K562 (cell line): ENCODE results near the gene GPX6. TPM values are rescaled to one million over a fixed set of nuclear protein-coding genes. Genes with fewer than 3 reads are reported as not detected.

Source experiments
- FOXA1 ChIP-seq: fragments of 450-650 bp; IDR thresholded peaks from 2 replicates; pipeline ENCODE4 v1.6.1; 2016; ENCODE audit warnings: mild to moderate bottlenecking, borderline replicate concordance
- GTF2A2 ChIP-seq: IDR thresholded peaks from 2 replicates; pipeline ENCODE4 v1.6.1; 2016; ENCODE audit warnings: mild to moderate bottlenecking, missing genetic modification characterization, missing compliant biosample characterization
- HDAC1 ChIP-seq, 2 experiments: fragments of 450-650 bp; IDR thresholded peaks; 2 replicates each; pipeline ENCODE4 v1.6.1; 2016 to 2017; ENCODE audit warnings: inconsistent platforms in 1 of 2, mild to moderate bottlenecking in 1 of 2, moderate library complexity in 1 of 2
- HIVEP1 ChIP-seq: fragments of 250-450 bp; sonication (Bioruptor Pico); IDR thresholded peaks from 2 replicates; pipeline ENCODE4 v1.4.0; 2020; ENCODE audit warnings: mild to moderate bottlenecking
- MAFK ChIP-seq: IDR thresholded peaks from 2 replicates; pipeline ENCODE4 v1.6.1; 2011; ENCODE audit warnings: low read length, improper control_type of control experiment
- NEUROD1 ChIP-seq: fragments of 150-350 bp; IDR thresholded peaks from 2 replicates; pipeline ENCODE4 v1.6.1; 2014; ENCODE audit warnings: borderline replicate concordance, low read length, low read depth; ENCODE audit not compliant: partially characterized antibody
- NRF1 ChIP-seq, 2 experiments: fragments of 450-650 bp; IDR thresholded peaks in 1 of 2; conservative IDR thresholded peaks in 1 of 2; 2 replicates each; pipeline ENCODE4 v1.6.1; 2014; ENCODE audit warnings: mild to moderate bottlenecking in 2 of 2
- RBM17 ChIP-seq: fragments of 200-400 bp; formaldehyde crosslinking; IDR thresholded peaks from 2 replicates; pipeline ENCODE4 v1.6.1; 2017; ENCODE audit warnings: low read depth, mild to moderate bottlenecking, low read length, borderline replicate concordance
- SMARCA4 ChIP-seq: fragments of 450-650 bp; IDR thresholded peaks from 2 replicates; pipeline ENCODE4 v1.6.1; 2016
- SMARCB1 ChIP-seq: IDR thresholded peaks from 2 replicates; pipeline ENCODE4 v1.6.1; 2011; ENCODE audit warnings: improper control_type of control experiment, low read depth; ENCODE audit not compliant: insufficient read length
- TOE1 ChIP-seq, 2 experiments: fragments of 450-650 bp in 1 of 2; sonication (generic) in 1 of 2; formaldehyde crosslinking in 1 of 2; IDR thresholded peaks; 2 replicates each; pipeline versions ENCODE4 v1.7.1 to v1.8.0; 2016 to 2022; ENCODE audit warnings: borderline replicate concordance in 2 of 2, mild to moderate bottlenecking in 2 of 2, antibody characterized with exemption in 1 of 2, inconsistent platforms in 1 of 2, low read depth in 1 of 2, missing genetic modification reagents in 1 of 2, moderate library complexity in 1 of 2
- ZC3H4 ChIP-seq: sonication (generic); formaldehyde crosslinking; IDR thresholded peaks from 2 replicates; pipeline ENCODE4 v1.9.0; 2021; ENCODE audit warnings: missing genetic modification reagents, borderline replicate concordance
- ZKSCAN8 ChIP-seq: fragments of 200-800 bp; sonication (Bioruptor generic); IDR thresholded peaks from 2 replicates; pipeline ENCODE4 v1.6.1; 2016; ENCODE audit warnings: missing genetic modification characterization, missing compliant biosample characterization
- ZNF175 ChIP-seq: fragments of 200-800 bp; sonication (Bioruptor generic); IDR thresholded peaks from 2 replicates; pipeline ENCODE4 v1.6.1; 2016; ENCODE audit warnings: low read depth, mild to moderate bottlenecking, missing genetic modification characterization, missing compliant biosample characterization
- ZNF695 ChIP-seq: fragments of 450-650 bp; formaldehyde crosslinking; IDR thresholded peaks from 2 replicates; pipeline ENCODE4 v1.4.0; 2020; ENCODE audit warnings: mild to moderate bottlenecking, moderate library complexity
- ZNF76 ChIP-seq: fragments of 250-450 bp; sonication (Bioruptor Pico); IDR thresholded peaks from 2 replicates; pipeline ENCODE4 v1.4.0; 2020; ENCODE audit warnings: mild to moderate bottlenecking, moderate library complexity, borderline replicate concordance
- polyA plus RNA-seq, 8 experiments: library from polyadenylated mRNA; depleted of rRNA in 4 of 8; stranded (reverse) in 5 of 8; unstranded in 3 of 8; fragments of >200 nt; fragmentation: Nextera tagmentation in 2 of 8; fragmentation: Illumina TruSeq in 1 of 8; extraction: Ambion mirVana in 2 of 8; extraction: Trizol in 1 of 8; gene quantifications; 2 replicates each; pipeline versions ENCODE4 v1.2.1 to v1.2.3, GENCODE V29; 2011 to 2014; ENCODE audit warnings: inconsistent platforms in 1 of 8, missing spikeins in 1 of 8
- total RNA-seq, 7 experiments: library from RNA; depleted of rRNA in 6 of 7; stranded (reverse); fragments of >200 nt in 6 of 7; fragmentation: Illumina TruSeq in 2 of 7; extraction: Trizol in 2 of 7; gene quantifications; 2 replicates each; pipeline versions ENCODE4 v1.2.1 to v1.2.3, GENCODE V29; 2011 to 2021; ENCODE audit warnings: low replicate concordance in 1 of 7
- TF ChIP-seq, protein P1 (sequence below): fragments of 250-450 bp; sonication (Bioruptor Pico); IDR thresholded peaks from 2 replicates; pipeline ENCODE4 v1.5.0; 2020; ENCODE audit warnings: mild to moderate bottlenecking
- TF ChIP-seq, protein P2 (sequence below): sonication (generic); formaldehyde crosslinking; IDR thresholded peaks from 2 replicates; pipeline ENCODE4 v1.8.0; 2022; ENCODE audit warnings: missing genetic modification reagents, mild to moderate bottlenecking, borderline replicate concordance
- TF ChIP-seq, protein P3 (sequence below): sonication (generic); formaldehyde crosslinking; IDR thresholded peaks from 2 replicates; pipeline ENCODE4 v1.8.0; 2022; ENCODE audit warnings: mild to moderate bottlenecking, missing genetic modification reagents, borderline replicate concordance
- TF ChIP-seq, protein P4 (sequence below): fragments of 450-650 bp; formaldehyde crosslinking; conservative IDR thresholded peaks from 2 replicates; pipeline ENCODE4 v1.4.0; 2022; ENCODE audit warnings: mild to moderate bottlenecking, missing genetic modification characterization

Gene GPX6
- total and polyA plus RNA-seq, 9 of the 15 experiments (the other 6 are each of a cell fraction or from before 2014, with no cell fraction given) = not detected

DNA sequence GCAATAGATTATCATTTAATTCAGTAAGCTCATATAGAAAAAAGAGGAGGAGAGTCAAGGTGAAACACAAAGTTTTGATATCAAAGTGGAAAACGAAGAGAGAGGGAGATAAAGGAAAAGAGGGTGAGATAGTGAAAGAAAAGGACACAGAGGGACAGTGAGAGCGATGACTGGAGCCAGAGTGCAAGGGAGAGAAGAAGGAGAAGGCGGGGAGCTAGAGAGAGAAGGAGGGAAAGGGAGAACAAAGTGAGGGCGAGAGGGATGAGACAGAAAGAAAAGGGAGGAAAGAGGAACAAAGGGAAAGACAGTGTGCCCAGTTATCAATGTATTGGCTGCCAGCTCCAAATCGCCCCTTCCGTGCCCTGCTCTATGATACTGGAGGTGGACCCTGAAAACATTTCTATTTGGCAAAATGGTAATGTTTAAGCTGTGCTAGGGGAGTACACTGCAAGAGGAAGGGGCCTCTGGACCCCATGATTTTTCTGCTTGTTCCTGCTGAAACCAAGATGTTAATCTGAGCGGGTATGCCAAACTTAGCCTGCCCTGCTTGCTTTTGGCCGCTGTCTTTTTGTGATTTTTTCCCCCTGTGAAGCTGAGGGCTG, 37.9 kb upstream of the GPX6 start (continued):
- TF ChIP-seq, protein P1, sequence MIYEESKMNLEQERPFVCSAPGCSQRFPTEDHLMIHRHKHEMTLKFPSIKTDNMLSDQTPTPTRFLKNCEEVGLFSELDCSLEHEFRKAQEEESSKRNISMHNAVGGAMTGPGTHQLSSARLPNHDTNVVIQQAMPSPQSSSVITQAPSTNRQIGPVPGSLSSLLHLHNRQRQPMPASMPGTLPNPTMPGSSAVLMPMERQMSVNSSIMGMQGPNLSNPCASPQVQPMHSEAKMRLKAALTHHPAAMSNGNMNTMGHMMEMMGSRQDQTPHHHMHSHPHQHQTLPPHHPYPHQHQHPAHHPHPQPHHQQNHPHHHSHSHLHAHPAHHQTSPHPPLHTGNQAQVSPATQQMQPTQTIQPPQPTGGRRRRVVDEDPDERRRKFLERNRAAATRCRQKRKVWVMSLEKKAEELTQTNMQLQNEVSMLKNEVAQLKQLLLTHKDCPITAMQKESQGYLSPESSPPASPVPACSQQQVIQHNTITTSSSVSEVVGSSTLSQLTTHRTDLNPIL = no peak
- no peak for TF ChIP-seq FOXA1
- no peak for TF ChIP-seq SMARCB1
- TF ChIP-seq ZNF175 = no peak
- no peak for TF ChIP-seq ZKSCAN8 (CRISPR knock-in tag)
- TF ChIP-seq, protein P2, sequence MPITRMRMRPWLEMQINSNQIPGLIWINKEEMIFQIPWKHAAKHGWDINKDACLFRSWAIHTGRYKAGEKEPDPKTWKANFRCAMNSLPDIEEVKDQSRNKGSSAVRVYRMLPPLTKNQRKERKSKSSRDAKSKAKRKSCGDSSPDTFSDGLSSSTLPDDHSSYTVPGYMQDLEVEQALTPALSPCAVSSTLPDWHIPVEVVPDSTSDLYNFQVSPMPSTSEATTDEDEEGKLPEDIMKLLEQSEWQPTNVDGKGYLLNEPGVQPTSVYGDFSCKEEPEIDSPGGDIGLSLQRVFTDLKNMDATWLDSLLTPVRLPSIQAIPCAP (CRISPR knock-in tag) = no peak
- TF ChIP-seq, protein P3, sequence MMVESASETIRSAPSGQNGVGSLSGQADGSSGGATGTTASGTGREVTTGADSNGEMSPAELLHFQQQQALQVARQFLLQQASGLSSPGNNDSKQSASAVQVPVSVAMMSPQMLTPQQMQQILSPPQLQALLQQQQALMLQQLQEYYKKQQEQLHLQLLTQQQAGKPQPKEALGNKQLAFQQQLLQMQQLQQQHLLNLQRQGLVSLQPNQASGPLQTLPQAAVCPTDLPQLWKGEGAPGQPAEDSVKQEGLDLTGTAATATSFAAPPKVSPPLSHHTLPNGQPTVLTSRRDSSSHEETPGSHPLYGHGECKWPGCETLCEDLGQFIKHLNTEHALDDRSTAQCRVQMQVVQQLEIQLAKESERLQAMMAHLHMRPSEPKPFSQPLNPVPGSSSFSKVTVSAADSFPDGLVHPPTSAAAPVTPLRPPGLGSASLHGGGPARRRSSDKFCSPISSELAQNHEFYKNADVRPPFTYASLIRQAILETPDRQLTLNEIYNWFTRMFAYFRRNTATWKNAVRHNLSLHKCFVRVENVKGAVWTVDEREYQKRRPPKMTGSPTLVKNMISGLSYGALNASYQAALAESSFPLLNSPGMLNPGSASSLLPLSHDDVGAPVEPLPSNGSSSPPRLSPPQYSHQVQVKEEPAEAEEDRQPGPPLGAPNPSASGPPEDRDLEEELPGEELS = 0 out of 2 replicates have a peak, but pooled peaks have one; percentile 11
- peak; percentile 67 for TF ChIP-seq SMARCA4
- TF ChIP-seq ZC3H4 (CRISPR knock-in tag) = no peak
- TF ChIP-seq ZNF695 (CRISPR knock-in tag) = no peak
- TF ChIP-seq, protein P4, sequence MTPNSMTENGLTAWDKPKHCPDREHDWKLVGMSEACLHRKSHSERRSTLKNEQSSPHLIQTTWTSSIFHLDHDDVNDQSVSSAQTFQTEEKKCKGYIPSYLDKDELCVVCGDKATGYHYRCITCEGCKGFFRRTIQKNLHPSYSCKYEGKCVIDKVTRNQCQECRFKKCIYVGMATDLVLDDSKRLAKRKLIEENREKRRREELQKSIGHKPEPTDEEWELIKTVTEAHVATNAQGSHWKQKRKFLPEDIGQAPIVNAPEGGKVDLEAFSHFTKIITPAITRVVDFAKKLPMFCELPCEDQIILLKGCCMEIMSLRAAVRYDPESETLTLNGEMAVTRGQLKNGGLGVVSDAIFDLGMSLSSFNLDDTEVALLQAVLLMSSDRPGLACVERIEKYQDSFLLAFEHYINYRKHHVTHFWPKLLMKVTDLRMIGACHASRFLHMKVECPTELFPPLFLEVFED (CRISPR knock-in tag) = peak; percentile 92; the same call in 1 of the 2 replicates
- no peak for TF ChIP-seq MAFK
- TF ChIP-seq RBM17 = no peak
- TF ChIP-seq ZNF76 (CRISPR knock-in tag) = no peak
- TF ChIP-seq NRF1 (conservative IDR thresholded peaks at IDR 0.05 in 1 of 2, IDR thresholded peaks at IDR 0.05 in 1 of 2) = no peak
- TF ChIP-seq HIVEP1 (CRISPR knock-in tag) = peak; percentile 5; the same call in 1 of the 2 replicates
- no peak for TF ChIP-seq GTF2A2 (tag)
- peak; percentile 71 for TF ChIP-seq TOE1 (IDR thresholded peaks at IDR 0.05; ENCODE audit: borderline replicate concordance)
- no peak for TF ChIP-seq TOE1 (CRISPR knock-in tag; IDR thresholded peaks at IDR 0.05; ENCODE audit: borderline replicate concordance, low read depth)
- TF ChIP-seq HDAC1 (IDR thresholded peaks at IDR 0.05) = peak in 1 of 2 experiments; percentile 88; a peak in 1 of 4 replicates
- TF ChIP-seq NEUROD1 = no peak
